OCI-LY7 (cell line): ENCODE measurements around the gene PDSS2. TPM values are rescaled to one million over a fixed set of nuclear protein-coding genes. Genes with fewer than 3 reads are reported as not detected.

Source experiments
- BruUV-seq: library from RNA; stranded (reverse); fragments of 400-500 nt; replicated peaks from 2 replicates; lab custom pipeline; 2021; lab: Mats Ljungman, UMichigan
- CTCF ChIA-PET: fragments of 300-600 bp; sonication (Branson Sonifier 250); formaldehyde crosslinking; loops from one replicate; lab custom pipeline; 2022; ENCODE audit warnings: antibody characterized with exemption; ENCODE audit not compliant: unreplicated experiment; lab: Charles Lee
- POLR2A ChIA-PET: fragments of 300-600 bp; sonication (Branson Sonifier 250); formaldehyde crosslinking; loops from one replicate; lab custom pipeline; 2022; ENCODE audit warnings: antibody characterized with exemption; lab: Charles Lee
- DNase-seq: peaks from one replicate; pipeline ENCODE4 v3.0.0-alpha.2; 2015; ENCODE audit warnings: low spot score
- H2AFZ ChIP-seq: fragments of 200-600 bp; sonication (generic), shearing (Covaris generic); 2 replicates; pipeline ENCODE4 v1.6.1; 2014; ENCODE audit warnings: mild to moderate bottlenecking, antibody characterized with exemption, low read length, moderate library complexity
- H3K27ac ChIP-seq: fragments of 200-600 bp; sonication (generic); 2 replicates; pipeline ENCODE4 v1.5.1; 2014; ENCODE audit warnings: mixed run types, low read depth, mild to moderate bottlenecking, moderate library complexity, low read length, inconsistent platforms; ENCODE audit not compliant: poor library complexity, severe bottlenecking
- H3K36me3 ChIP-seq: fragments of 200-600 bp; sonication (generic); 2 replicates; pipeline ENCODE4 v1.6.1; 2014; ENCODE audit warnings: mild to moderate bottlenecking, antibody characterized with exemption, low read length, moderate library complexity, mixed read lengths; ENCODE audit not compliant: insufficient read depth
- H3K4me1 ChIP-seq: fragments of 200-600 bp; sonication (generic); 2 replicates; pipeline ENCODE4 v1.5.1; 2014; ENCODE audit warnings: mild to moderate bottlenecking, low read length; ENCODE audit not compliant: insufficient read depth, poor library complexity, severe bottlenecking
- H3K4me2 ChIP-seq: fragments of 200-600 bp; sonication (generic); 2 replicates; pipeline ENCODE4 v1.6.1; 2014; ENCODE audit warnings: mild to moderate bottlenecking, low read length
- H3K4me3 ChIP-seq: fragments of 200-600 bp; sonication (generic); 2 replicates; pipeline ENCODE4 v1.5.1; 2014; ENCODE audit warnings: mild to moderate bottlenecking, low read depth, low read length; ENCODE audit not compliant: poor library complexity, severe bottlenecking
- H3K79me2 ChIP-seq: fragments of 200-600 bp; sonication (generic); 2 replicates; pipeline ENCODE4 v1.6.1; 2016; ENCODE audit warnings: low read depth, mild to moderate bottlenecking, low read length, moderate library complexity, mixed read lengths; ENCODE audit not compliant: insufficient read depth
- H3K9me2 ChIP-seq: fragments of 200-600 bp; sonication (generic); 2 replicates; pipeline ENCODE4 v1.6.1; 2016; ENCODE audit warnings: mild to moderate bottlenecking, low read length, mixed read lengths; ENCODE audit not compliant: insufficient read depth
- H3K9me3 ChIP-seq: fragments of 200-600 bp; sonication (generic); 2 replicates; pipeline ENCODE4 v1.6.1; 2014; ENCODE audit warnings: mild to moderate bottlenecking, mixed run types, low read length, mixed read lengths
- H4K20me1 ChIP-seq: fragments of 200-600 bp; sonication (generic); 2 replicates; pipeline ENCODE4 v1.6.1; 2014; ENCODE audit warnings: mild to moderate bottlenecking, antibody characterized with exemption, low read length, moderate library complexity, mixed read lengths; ENCODE audit not compliant: insufficient read depth
- CTCF ChIP-seq: fragments of 200-600 bp; sonication (generic); conservative IDR thresholded peaks from 2 replicates; pipeline ENCODE4 v1.5.1; 2014; ENCODE audit warnings: mild to moderate bottlenecking, antibody characterized with exemption, low read length, moderate library complexity, mixed read lengths
- EZH2phosphoT487 ChIP-seq: fragments of 200-600 bp; sonication (generic); IDR thresholded peaks from 2 replicates; pipeline ENCODE4 v1.6.1; 2018; ENCODE audit warnings: low read depth, borderline replicate concordance, mild to moderate bottlenecking, mixed run types, antibody characterized with exemption, low read length, moderate library complexity, mixed read lengths
- intact Hi-C: fragments of 100-400 bp; cut with micrococcal nuclease; formaldehyde crosslinking; loops from one replicate; pipeline ENCODE4 v1.10.0; 2022; ENCODE audit not compliant: unreplicated experiment
- total RNA-seq, 2 experiments: library from RNA; depleted of rRNA in 1 of 2; stranded (reverse); fragments of >200 nt in 1 of 2; shearing (Covaris generic) in 1 of 2; gene quantifications; 2 replicates each; pipeline ENCODE4 v1.2.3, GENCODE V29; 2014 to 2022

PDSS2 gene
- total RNA-seq, 2 experiments from 2014 or later: 14.7 to 24.9 TPM

- H3K36me3 ChIP-seq: 0 out of 2 replicates have a peak, but pooled peaks cover 5% of the 10 kb centered on the region
- no peak overlapping the region for H2AFZ ChIP-seq
- POLR2A ChIA-PET: interaction anchor here (0.9 to 4.1 kb wide), 2 partner anchors 7 to 320 kb away, joined by 3 to 16 read pairs; no protein-coding TSS in a partner anchor
- H3K79me2 ChIP-seq: no peaks in the 10 kb centered on the region
- no peaks in the 10 kb centered on the region for H4K20me1 ChIP-seq
- BruUV-seq: no TSS peak
- no peak for DNase-seq
- CTCF ChIA-PET: no interaction called here
- no peaks in the 10 kb centered on the region for H3K9me2 ChIP-seq
- H3K4me1 ChIP-seq: no peaks in the 10 kb centered on the region
- H3K27ac ChIP-seq: no peak overlapping the region
- no peaks in the 10 kb centered on the region for H3K9me3 ChIP-seq
- H3K4me2 ChIP-seq: no peak overlapping the region
- intact Hi-C loops: no loop called here
- TF ChIP-seq CTCF (no peak), EZH2phosphoT487 (no peak)
- H3K4me3 ChIP-seq: no peak overlapping the region
Measured at GRCh38 chr6:107337191-107337741, 122.1 kb downstream of the PDSS2 start.

- POLR2A ChIA-PET: no interaction called here
- Histone ChIP-seq H3K4me3 (no peak overlapping the region), H3K79me2 (no peaks in the 10 kb centered on the region)
Measured at GRCh38 chr6:107334026-107334425, 125.3 kb downstream of the PDSS2 start.

More at GRCh38 chr6:107334026-107334425, 125.3 kb downstream of the PDSS2 start:
- no peak overlapping the region for H2AFZ ChIP-seq
- CTCF ChIA-PET: no interaction called here
- BruUV-seq: no TSS peak
- DNase-seq: no peak
- no peaks in the 10 kb centered on the region for H3K9me3 ChIP-seq
- H3K4me1 ChIP-seq: peaks cover 24% of the 10 kb centered on the region
- intact Hi-C loops: no loop called here
- H3K4me2 ChIP-seq: no peak overlapping the region
- H3K36me3 ChIP-seq: peaks cover 13% of the 10 kb centered on the region; the same call in 1 of the 2 replicates
- H3K27ac ChIP-seq: no peak overlapping the region
- no peaks in the 10 kb centered on the region for H3K9me2 ChIP-seq
- TF ChIP-seq EZH2phosphoT487: no peak
- TF ChIP-seq CTCF: no peak
- H4K20me1 ChIP-seq: no peaks in the 10 kb centered on the region
